ENCODE measurements around the gene ZNF555.
"Not testable (repeated sequence)": the region's sequence is repeated elsewhere in the genome, so short reads cannot be mapped to it uniquely, and the experiment has no call there.

The ZNF555 gene

GRCh38 chr19:2883686-2884439 is 42.6 kb downstream of the ZNF555 start:
- Histone ChIP-seq H3K4me3 (IDR thresholded peaks at IDR 0.05; ENCODE audit: insufficient read depth, low read depth, low read length) (no peak overlapping the region), H3K27ac (no peak overlapping the region), H3K4me1 (ENCODE audit: low read depth, poor library complexity, severe bottlenecking) (no peaks in the 10 kb centered on the region), H3K27me3 (ENCODE audit: insufficient read depth, low read depth) (peaks cover 45% of the 10 kb centered on the region; the same call in 1 of the 2 replicates), H3K36me3 (ENCODE audit: insufficient read depth) (no peaks in the 10 kb centered on the region), H3K9ac (no peak overlapping the region), H3K79me2 (ENCODE audit: insufficient read depth, low read depth) (no peaks in the 10 kb centered on the region), H4K20me1 (ENCODE audit: insufficient read depth) (no peaks in the 10 kb centered on the region), H2AFZ (ENCODE audit: low read depth) (no peak overlapping the region), H3K4me2 (no peak overlapping the region)
- no peak for TF ChIP-seq CTCF (conservative IDR thresholded peaks at IDR 0.05; ENCODE audit: low read depth, low read length)

GRCh38 chr19:2885736-2886135 is 44.5 kb downstream of the ZNF555 start:
- H4K20me1 ChIP-seq (ENCODE audit: insufficient read depth) = no peaks in the 10 kb centered on the region
- no peak for TF ChIP-seq CTCF (conservative IDR thresholded peaks at IDR 0.05; ENCODE audit: low read depth, low read length)
- no peak overlapping the region for H3K9ac ChIP-seq
- no peak overlapping the region for H3K4me3 ChIP-seq (IDR thresholded peaks at IDR 0.05; ENCODE audit: insufficient read depth, low read depth, low read length)
- H3K36me3 ChIP-seq (ENCODE audit: insufficient read depth) = no peaks in the 10 kb centered on the region
- no peak overlapping the region for H2AFZ ChIP-seq (ENCODE audit: low read depth)
- no peak overlapping the region for H3K4me2 ChIP-seq
- no peaks in the 10 kb centered on the region for H3K79me2 ChIP-seq (ENCODE audit: insufficient read depth, low read depth)
- H3K4me1 ChIP-seq (ENCODE audit: low read depth, poor library complexity, severe bottlenecking) = no peaks in the 10 kb centered on the region
- no peak overlapping the region for H3K27ac ChIP-seq
- H3K27me3 ChIP-seq (ENCODE audit: insufficient read depth, low read depth) = peaks cover 44% of the 10 kb centered on the region; the same call in 1 of the 2 replicates

GRCh38 chr19:2887391-2887914 is 46.2 kb downstream of the ZNF555 start:
- Histone ChIP-seq H3K79me2 (ENCODE audit: insufficient read depth, low read depth) (no peaks in the 10 kb centered on the region), H4K20me1 (ENCODE audit: insufficient read depth) (no peaks in the 10 kb centered on the region), H3K27ac (no peak overlapping the region), H3K4me2 (no peak overlapping the region), H3K36me3 (ENCODE audit: insufficient read depth) (no peaks in the 10 kb centered on the region), H3K4me1 (ENCODE audit: low read depth, poor library complexity, severe bottlenecking) (no peaks in the 10 kb centered on the region), H3K9ac (no peak overlapping the region), H2AFZ (ENCODE audit: low read depth) (no peak overlapping the region), H3K4me3 (IDR thresholded peaks at IDR 0.05; ENCODE audit: insufficient read depth, low read depth, low read length) (no peak overlapping the region), H3K27me3 (ENCODE audit: insufficient read depth, low read depth) (peaks cover 47% of the 10 kb centered on the region)
- peak; percentile 70 for TF ChIP-seq CTCF (conservative IDR thresholded peaks at IDR 0.05; ENCODE audit: low read depth, low read length)

GRCh38 chr19:2888731-2889224 is 47.5 kb downstream of the ZNF555 start:
- Histone ChIP-seq H3K79me2 (ENCODE audit: insufficient read depth, low read depth) (no peaks in the 10 kb centered on the region), H2AFZ (ENCODE audit: low read depth) (no peak overlapping the region), H3K27me3 (ENCODE audit: insufficient read depth, low read depth) (peaks cover 49% of the 10 kb centered on the region), H3K36me3 (ENCODE audit: insufficient read depth) (no peaks in the 10 kb centered on the region), H3K27ac (no peak overlapping the region), H4K20me1 (ENCODE audit: insufficient read depth) (no peaks in the 10 kb centered on the region), H3K4me1 (ENCODE audit: low read depth, poor library complexity, severe bottlenecking) (no peaks in the 10 kb centered on the region), H3K4me2 (no peak overlapping the region), H3K9ac (no peak overlapping the region), H3K4me3 (IDR thresholded peaks at IDR 0.05; ENCODE audit: insufficient read depth, low read depth, low read length) (no peak overlapping the region)
- no peak for TF ChIP-seq CTCF (conservative IDR thresholded peaks at IDR 0.05; ENCODE audit: low read depth, low read length)

- H3K4me1 ChIP-seq (ENCODE audit: low read depth, poor library complexity, severe bottlenecking); H3K9ac ChIP-seq; H3K27ac ChIP-seq; H3K36me3 ChIP-seq (ENCODE audit: insufficient read depth); H3K4me2 ChIP-seq; H3K79me2 ChIP-seq (ENCODE audit: insufficient read depth, low read depth); H3K4me3 ChIP-seq (IDR thresholded peaks at IDR 0.05; ENCODE audit: insufficient read depth, low read depth, low read length); H4K20me1 ChIP-seq (ENCODE audit: insufficient read depth); H2AFZ ChIP-seq (ENCODE audit: low read depth): not testable (repeated sequence)
- peaks cover 44% of the 10 kb centered on the region for H3K27me3 ChIP-seq (ENCODE audit: insufficient read depth, low read depth)
Measured at GRCh38 chr19:2890531-2890930, 49.3 kb downstream of the ZNF555 start.
